Osteoblast (primary cell): ENCODE results near the gene LAMB4. TPM values are rescaled to one million over a fixed set of nuclear protein-coding genes. Genes with fewer than 3 reads are reported as not detected.

ENCODE experiments used
- DNase-seq: peaks from one replicate; pipeline ENCODE4 v3.0.0; 2011; ENCODE audit warnings: low spot score, mixed read lengths; ENCODE audit not compliant: insufficient read length; ENCODE audit errors: missing footprints
- H2AFZ ChIP-seq: 2 replicates; pipeline ENCODE4 v1.6.0; 2011; ENCODE audit warnings: mild to moderate bottlenecking, low read length
- H3K27ac ChIP-seq: 2 replicates; pipeline ENCODE4 v1.5.1; 2011; ENCODE audit warnings: mild to moderate bottlenecking, low read depth, low read length, moderate library complexity
- H3K27me3 ChIP-seq: 2 replicates; pipeline ENCODE4 v1.6.0; 2012; ENCODE audit warnings: mild to moderate bottlenecking, control low read depth, inconsistent platforms, low read length, moderate library complexity; ENCODE audit not compliant: insufficient read depth
- H3K36me3 ChIP-seq: 2 replicates; pipeline ENCODE4 v1.5.1; 2011; ENCODE audit warnings: mild to moderate bottlenecking, low read length, control low read depth, moderate library complexity; ENCODE audit not compliant: insufficient read depth
- H3K4me1 ChIP-seq: 2 replicates; pipeline ENCODE4 v1.5.1; 2011; ENCODE audit warnings: mild to moderate bottlenecking, low read length, control low read depth, moderate library complexity; ENCODE audit not compliant: insufficient read depth
- H3K4me2 ChIP-seq: 2 replicates; pipeline ENCODE4 v1.6.0; 2011; ENCODE audit warnings: mild to moderate bottlenecking, low read length; ENCODE audit not compliant: insufficient read depth
- H3K4me3 ChIP-seq: fragments of 200-600 bp; sonication (generic); 3 replicates; pipeline ENCODE4 v1.5.1; 2012; ENCODE audit warnings: mild to moderate bottlenecking, low read length, inconsistent platforms; ENCODE audit not compliant: insufficient read depth
- H3K79me2 ChIP-seq: 2 replicates; pipeline ENCODE4 v1.6.0; 2012; ENCODE audit warnings: mild to moderate bottlenecking, low read length, control low read depth, inconsistent platforms; ENCODE audit not compliant: insufficient read depth
- H3K9me3 ChIP-seq: 2 replicates; pipeline ENCODE4 v1.5.1; 2011; ENCODE audit warnings: low read depth, low read length, control low read depth
- H4K20me1 ChIP-seq: 2 replicates; pipeline ENCODE4 v1.6.0; 2012; ENCODE audit warnings: mild to moderate bottlenecking, low read length, control low read depth; ENCODE audit not compliant: insufficient read depth
- CTCF ChIP-seq: IDR thresholded peaks from 2 replicates; pipeline ENCODE4 v1.5.1; 2011; ENCODE audit warnings: mild to moderate bottlenecking, low read depth, low read length, moderate library complexity; ENCODE audit errors: extremely low read depth
- total RNA-seq: library from RNA; depleted of rRNA; stranded (reverse); fragments of >200 nt; gene quantifications from 2 replicates; pipeline ENCODE4 v1.2.3, GENCODE V29; 2012

The LAMB4 gene
- total RNA-seq, 1 donor: 0.36 TPM

DNA sequence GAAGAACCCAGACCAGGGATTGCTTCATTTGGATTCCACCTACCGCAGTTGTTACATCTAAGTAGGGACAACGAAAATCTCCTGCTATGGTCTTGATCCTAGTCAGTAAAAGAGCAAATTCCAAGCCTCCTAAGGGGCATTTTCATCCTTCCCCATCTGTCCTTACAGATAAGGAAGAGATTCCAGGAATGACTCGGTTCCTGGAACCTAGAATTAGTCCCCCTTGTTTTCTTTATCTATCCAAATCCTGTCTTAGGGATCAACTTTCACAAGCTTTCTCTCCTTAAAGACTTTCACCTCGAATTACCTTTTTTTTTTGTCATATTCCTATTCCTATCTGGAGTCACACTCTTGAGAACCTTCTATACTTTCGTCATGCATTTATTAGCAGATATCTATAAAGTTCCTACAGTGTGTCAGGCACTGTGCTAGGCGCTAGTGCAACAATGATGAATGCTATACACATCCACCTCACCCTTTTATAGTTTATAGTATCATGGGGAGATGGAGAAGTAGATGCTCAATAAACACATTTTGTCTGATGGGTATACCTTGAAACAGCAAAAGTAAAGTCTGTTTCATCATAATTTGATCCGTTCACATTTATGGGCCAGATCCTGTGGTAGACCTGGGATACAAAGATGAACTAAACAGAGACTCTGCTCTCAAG lies 39.2 kb downstream of the LAMB4 start:
- H3K4me3 ChIP-seq: no peak overlapping the region
- no peak for TF ChIP-seq CTCF
- no peak overlapping the region for H2AFZ ChIP-seq
- H3K4me1 ChIP-seq: peaks cover 23% of the 10 kb centered on the region
- no peaks in the 10 kb centered on the region for H4K20me1 ChIP-seq
- no peak overlapping the region for H3K27ac ChIP-seq
- H3K36me3 ChIP-seq: no peaks in the 10 kb centered on the region
- no peaks in the 10 kb centered on the region for H3K79me2 ChIP-seq
- no peak overlapping the region for H3K4me2 ChIP-seq
- H3K9me3 ChIP-seq: no peaks in the 10 kb centered on the region
- no peaks in the 10 kb centered on the region for H3K27me3 ChIP-seq
- no peak for DNase-seq

- Histone ChIP-seq H2AFZ (no peak overlapping the region), H4K20me1 (no peaks in the 10 kb centered on the region), H3K79me2 (no peaks in the 10 kb centered on the region), H3K4me1 (peaks cover 7% of the 10 kb centered on the region), H3K27ac (no peak overlapping the region), H3K4me2 (no peak overlapping the region), H3K4me3 (no peak overlapping the region), H3K27me3 (no peaks in the 10 kb centered on the region), H3K36me3 (no peaks in the 10 kb centered on the region), H3K9me3 (no peaks in the 10 kb centered on the region)
- TF ChIP-seq CTCF: no peak
- DNase-seq: no peak
Observed at GRCh38 chr7:108089381-108089780, 40.8 kb downstream of the LAMB4 start.

- H3K27me3 ChIP-seq: no peaks in the 10 kb centered on the region
- no peak overlapping the region for H3K27ac ChIP-seq
- no peaks in the 10 kb centered on the region for H3K9me3 ChIP-seq
- H3K4me2 ChIP-seq: no peak overlapping the region
- no peak for DNase-seq
- H3K79me2 ChIP-seq: no peaks in the 10 kb centered on the region
- H2AFZ ChIP-seq: no peak overlapping the region
- H4K20me1 ChIP-seq: no peaks in the 10 kb centered on the region
- H3K4me1 ChIP-seq: peaks cover under 1% of the 10 kb centered on the region
- no peak for TF ChIP-seq CTCF
- H3K36me3 ChIP-seq: no peaks in the 10 kb centered on the region
- no peak overlapping the region for H3K4me3 ChIP-seq
Observed at GRCh38 chr7:108088729-108089128, 41.4 kb downstream of the LAMB4 start.

DNA sequence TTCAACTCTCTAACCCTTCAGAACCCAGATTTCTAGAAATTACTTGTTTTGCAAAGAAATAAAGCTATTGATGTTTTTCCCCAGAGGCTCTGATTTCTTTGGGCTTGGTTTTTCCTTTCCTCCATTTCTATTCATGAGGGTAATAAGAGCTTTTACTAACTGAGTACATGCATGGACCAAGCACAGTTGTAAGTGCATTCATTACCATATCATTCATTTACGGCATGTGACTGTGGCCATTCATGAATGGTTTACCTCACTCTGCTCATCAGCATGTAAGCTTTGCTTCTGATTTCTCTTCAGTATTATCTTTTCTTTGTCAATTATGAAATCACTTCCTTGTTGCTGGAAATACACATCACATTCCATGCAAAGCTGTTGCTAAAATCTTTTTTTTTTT lies 42.4 kb downstream of the LAMB4 start:
- Histone ChIP-seq H2AFZ (no peak overlapping the region), H3K79me2 (no peaks in the 10 kb centered on the region), H3K9me3 (no peaks in the 10 kb centered on the region), H3K36me3 (no peaks in the 10 kb centered on the region), H3K4me2 (no peak overlapping the region), H3K4me1 (no peaks in the 10 kb centered on the region), H4K20me1 (no peaks in the 10 kb centered on the region), H3K27me3 (no peaks in the 10 kb centered on the region), H3K27ac (no peak overlapping the region), H3K4me3 (no peak overlapping the region)
- no peak for DNase-seq
- TF ChIP-seq CTCF: no peak
